Loucy (cell line): Measurements from ENCODE around the gene AKAP17A.
"Not testable (repeated sequence)": the region's sequence is repeated elsewhere in the genome, so short reads cannot be mapped to it uniquely, and the experiment has no call there.

Source experiments
- H2AFZ ChIP-seq: fragments of 200-600 bp; sonication (generic); 2 replicates; pipeline ENCODE4 v1.6.0; 2016; ENCODE audit warnings: antibody characterized with exemption, mild to moderate bottlenecking, low read length, moderate library complexity
- H3F3A ChIP-seq: fragments of 200-600 bp; 2 replicates; pipeline ENCODE4 v1.6.0; 2016; ENCODE audit warnings: antibody characterized with exemption, low read depth, mild to moderate bottlenecking
- H3K27me3 ChIP-seq: fragments of 200-600 bp; sonication (generic); 2 replicates; pipeline ENCODE4 v1.6.1; 2014; ENCODE audit warnings: low read length, mild to moderate bottlenecking; ENCODE audit not compliant: insufficient read depth, poor library complexity, severe bottlenecking
- H3K36me3 ChIP-seq: fragments of 200-600 bp; sonication (generic); 2 replicates; pipeline ENCODE4 v1.6.1; 2016; ENCODE audit warnings: low read length; ENCODE audit not compliant: insufficient read depth
- H3K4me1 ChIP-seq: fragments of 200-600 bp; sonication (generic); 2 replicates; pipeline ENCODE4 v1.5.1; 2014; ENCODE audit warnings: low read length, mild to moderate bottlenecking; ENCODE audit not compliant: insufficient read depth, poor library complexity, severe bottlenecking
- H3K4me2 ChIP-seq: fragments of 200-600 bp; sonication (generic); 2 replicates; pipeline ENCODE4 v1.6.0; 2014; ENCODE audit warnings: antibody characterized with exemption, low read length, low read depth, mild to moderate bottlenecking; ENCODE audit not compliant: poor library complexity, severe bottlenecking
- H3K4me3 ChIP-seq: fragments of 200-600 bp; sonication (generic); 2 replicates; pipeline ENCODE4 v1.5.1; 2014; ENCODE audit warnings: low read length, mild to moderate bottlenecking, mixed read lengths; ENCODE audit not compliant: poor library complexity, severe bottlenecking
- H3K79me2 ChIP-seq: fragments of 200-600 bp; sonication (generic); 2 replicates; pipeline ENCODE4 v1.6.1; 2014; ENCODE audit warnings: low read length; ENCODE audit not compliant: insufficient read depth
- H3K9ac ChIP-seq: fragments of 200-600 bp; sonication (generic); 2 replicates; pipeline ENCODE4 v1.6.0; 2014; ENCODE audit warnings: mild to moderate bottlenecking, low read depth, low read length, moderate library complexity; ENCODE audit not compliant: poor library complexity, severe bottlenecking
- H3K9me2 ChIP-seq: fragments of 200-600 bp; sonication (generic); replicated peaks from 2 replicates; pipeline ENCODE4 v1.6.1; 2016; ENCODE audit warnings: low read depth, low read length, mixed read lengths
- H3K9me3 ChIP-seq: fragments of 200-600 bp; sonication (generic); 2 replicates; pipeline ENCODE4 v1.6.1; 2014; ENCODE audit warnings: mild to moderate bottlenecking, antibody characterized with exemption, low read length, low read depth; ENCODE audit not compliant: insufficient read depth
- H4K20me1 ChIP-seq: fragments of 200-600 bp; sonication (generic); 2 replicates; pipeline ENCODE4 v1.6.0; 2014; ENCODE audit warnings: antibody characterized with exemption, low read length, mild to moderate bottlenecking; ENCODE audit not compliant: insufficient read depth, poor library complexity, severe bottlenecking
- EZH2phosphoT487 ChIP-seq: fragments of 200-600 bp; IDR thresholded peaks from 2 replicates; pipeline ENCODE4 v1.6.1; 2018; ENCODE audit warnings: antibody characterized with exemption, mild to moderate bottlenecking, moderate library complexity, borderline replicate concordance
- TF ChIP-seq, protein P1 (sequence below): fragments of 200-600 bp; sonication (generic); conservative IDR thresholded peaks from 2 replicates; pipeline ENCODE4 v1.5.1; 2014; ENCODE audit warnings: mild to moderate bottlenecking, antibody characterized with exemption, low read length

AKAP17A gene

DNA sequence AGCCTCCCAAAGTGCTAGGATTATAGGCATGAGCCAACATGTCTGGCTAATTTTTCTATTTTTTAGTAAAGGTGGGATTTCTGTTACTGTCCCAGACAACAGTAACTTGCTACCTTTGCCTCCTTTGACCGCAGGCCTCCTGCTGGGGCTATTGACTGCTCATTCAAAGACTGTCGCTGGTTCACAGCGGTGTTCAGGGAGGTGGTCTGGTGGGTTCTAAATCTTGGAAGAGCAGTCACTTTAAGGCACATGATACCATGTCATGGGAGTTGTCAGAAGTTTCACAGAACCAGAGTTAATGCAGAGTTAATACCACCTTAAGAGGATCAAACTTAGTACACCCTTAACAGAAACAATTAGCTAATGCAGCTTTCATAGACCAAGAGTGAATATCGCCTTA lies 27.3 kb downstream of the AKAP17A start:
- H3K79me2 ChIP-seq, result no peaks in the 10 kb centered on the region
- H3K4me3 ChIP-seq, result no peak overlapping the region
- no peak overlapping the region for H2AFZ ChIP-seq
- TF ChIP-seq, protein P1, sequence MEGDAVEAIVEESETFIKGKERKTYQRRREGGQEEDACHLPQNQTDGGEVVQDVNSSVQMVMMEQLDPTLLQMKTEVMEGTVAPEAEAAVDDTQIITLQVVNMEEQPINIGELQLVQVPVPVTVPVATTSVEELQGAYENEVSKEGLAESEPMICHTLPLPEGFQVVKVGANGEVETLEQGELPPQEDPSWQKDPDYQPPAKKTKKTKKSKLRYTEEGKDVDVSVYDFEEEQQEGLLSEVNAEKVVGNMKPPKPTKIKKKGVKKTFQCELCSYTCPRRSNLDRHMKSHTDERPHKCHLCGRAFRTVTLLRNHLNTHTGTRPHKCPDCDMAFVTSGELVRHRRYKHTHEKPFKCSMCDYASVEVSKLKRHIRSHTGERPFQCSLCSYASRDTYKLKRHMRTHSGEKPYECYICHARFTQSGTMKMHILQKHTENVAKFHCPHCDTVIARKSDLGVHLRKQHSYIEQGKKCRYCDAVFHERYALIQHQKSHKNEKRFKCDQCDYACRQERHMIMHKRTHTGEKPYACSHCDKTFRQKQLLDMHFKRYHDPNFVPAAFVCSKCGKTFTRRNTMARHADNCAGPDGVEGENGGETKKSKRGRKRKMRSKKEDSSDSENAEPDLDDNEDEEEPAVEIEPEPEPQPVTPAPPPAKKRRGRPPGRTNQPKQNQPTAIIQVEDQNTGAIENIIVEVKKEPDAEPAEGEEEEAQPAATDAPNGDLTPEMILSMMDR, result no peak
- no peak for TF ChIP-seq EZH2phosphoT487
- no peaks in the 10 kb centered on the region for H3K9me2 ChIP-seq
- no peak overlapping the region for H3K9ac ChIP-seq
- no peaks in the 10 kb centered on the region for H3K36me3 ChIP-seq
- no peaks in the 10 kb centered on the region for H3K4me1 ChIP-seq
- no peak overlapping the region for H3K4me2 ChIP-seq
- H4K20me1 ChIP-seq, result no peaks in the 10 kb centered on the region
- no peaks in the 10 kb centered on the region for H3K27me3 ChIP-seq
- H3K9me3 ChIP-seq, result no peaks in the 10 kb centered on the region
- no peaks in the 10 kb centered on the region for H3F3A ChIP-seq

DNA sequence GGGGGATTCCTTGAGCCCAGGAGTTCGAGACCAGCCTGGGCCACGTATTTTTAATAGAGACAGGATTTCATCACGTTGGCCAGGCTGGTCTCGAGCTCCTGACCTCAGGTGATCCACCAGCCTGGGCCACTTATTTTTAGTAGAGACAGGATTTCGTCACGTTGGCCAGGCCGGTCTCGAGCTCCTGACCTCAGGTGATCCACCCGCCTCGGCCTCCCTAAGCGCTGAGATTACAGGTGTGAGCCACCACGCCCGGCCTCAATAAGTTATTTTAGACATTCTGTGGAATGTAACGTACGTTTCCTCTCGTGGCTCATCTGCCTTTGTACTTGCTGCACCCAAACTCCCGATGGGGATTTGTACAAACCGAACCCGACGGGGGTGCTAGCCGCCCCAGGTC lies 32.3 kb downstream of the AKAP17A start:
- H3K36me3 ChIP-seq, result no peaks in the 10 kb centered on the region
- H3K9ac ChIP-seq, result no peak overlapping the region
- no peaks in the 10 kb centered on the region for H3K79me2 ChIP-seq
- TF ChIP-seq, protein P1, result no peak
- no peak for TF ChIP-seq EZH2phosphoT487
- H3K9me3 ChIP-seq, result no peaks in the 10 kb centered on the region
- no peaks in the 10 kb centered on the region for H3F3A ChIP-seq
- H3K27me3 ChIP-seq, result no peaks in the 10 kb centered on the region
- no peak overlapping the region for H3K4me2 ChIP-seq
- H3K9me2 ChIP-seq, result no peaks in the 10 kb centered on the region
- H4K20me1 ChIP-seq, result no peaks in the 10 kb centered on the region
- H3K4me1 ChIP-seq, result no peaks in the 10 kb centered on the region
- H3K4me3 ChIP-seq, result no peak overlapping the region
- H2AFZ ChIP-seq, result no peak overlapping the region

DNA sequence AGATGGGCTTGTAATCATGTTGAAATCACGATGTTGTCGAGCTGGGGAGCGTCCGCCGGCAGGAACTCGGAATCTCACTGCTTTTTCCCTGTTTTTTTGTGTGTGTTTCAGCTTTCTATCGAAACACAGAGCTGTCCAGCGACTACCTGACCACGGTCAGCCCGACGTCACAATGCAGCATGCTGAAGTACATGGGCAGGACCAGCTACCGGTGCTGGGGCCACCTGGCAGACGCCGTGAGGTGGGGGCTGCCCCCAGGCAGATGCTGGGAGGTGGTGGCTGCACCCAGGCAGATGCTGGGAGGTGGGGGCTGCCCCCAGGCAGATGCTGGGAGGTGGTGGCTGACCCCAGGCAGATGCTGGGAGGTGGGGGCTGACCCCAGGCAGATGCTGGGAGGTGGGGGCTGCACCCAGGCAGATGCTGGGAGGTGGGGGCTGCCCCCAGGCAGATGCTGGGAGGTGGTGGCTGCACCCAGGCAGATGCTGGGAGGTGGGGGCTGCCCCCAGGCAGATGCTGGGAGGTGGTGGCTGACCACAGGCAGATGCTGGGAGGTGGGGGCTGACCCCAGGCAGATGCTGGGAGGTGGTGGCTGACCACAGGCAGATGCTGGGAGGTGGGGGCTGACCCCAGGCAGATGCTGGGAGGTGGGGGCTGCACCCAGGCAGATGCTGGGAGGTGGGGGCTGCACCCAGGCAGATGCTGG lies 32.9 kb downstream of the AKAP17A start:
- not testable (repeated sequence) for H3K27me3 ChIP-seq, H3K36me3 ChIP-seq, H2AFZ ChIP-seq, H3K4me3 ChIP-seq, H3K9me3 ChIP-seq, H3K4me2 ChIP-seq, H3K79me2 ChIP-seq, H3F3A ChIP-seq, H3K9me2 ChIP-seq, H3K4me1 ChIP-seq, H4K20me1 ChIP-seq, H3K9ac ChIP-seq

DNA sequence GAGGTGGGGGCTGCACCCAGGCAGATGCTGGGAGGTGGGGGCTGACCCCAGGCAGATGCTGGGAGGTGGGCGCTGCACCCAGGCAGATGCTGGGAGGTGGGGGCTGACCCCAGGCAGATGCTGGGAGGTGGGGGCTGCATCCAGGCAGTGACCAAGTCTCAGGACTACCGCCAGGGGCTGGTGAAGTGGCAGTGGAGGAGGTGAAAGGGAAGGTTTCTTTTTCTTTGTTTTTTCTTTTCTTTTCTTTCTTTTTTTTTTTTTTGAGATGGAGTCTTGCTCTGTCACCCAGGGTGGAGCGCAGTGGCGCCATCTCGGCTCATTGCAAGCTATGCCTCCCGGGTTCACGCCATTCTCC lies 33.4 kb downstream of the AKAP17A start:
- not testable (repeated sequence) for H3K9me2 ChIP-seq, H3K4me3 ChIP-seq, H3K9me3 ChIP-seq, H3F3A ChIP-seq, H3K27me3 ChIP-seq, H3K36me3 ChIP-seq, H4K20me1 ChIP-seq, H3K9ac ChIP-seq, H3K4me1 ChIP-seq, H3K79me2 ChIP-seq, H3K4me2 ChIP-seq, H2AFZ ChIP-seq
